GM23338 (cell line): ENCODE results near the gene ME3. TPM values are rescaled to one million over a fixed set of nuclear protein-coding genes. Genes with fewer than 3 reads are reported as not detected.

ENCODE experiments used
- ATAC-seq: fragments of 200-7000 bp; cut with Tn5 transposase; 3 replicates; pipeline ENCODE4 v1.9.1; 2020
- DNase-seq: peaks from one replicate; pipeline ENCODE4 v3.0.0-alpha.2; 2015; ENCODE audit warnings: low spot score
- H2AFZ ChIP-seq: fragments of 200-600 bp; sonication (generic); 2 replicates; pipeline ENCODE4 v1.8.0; 2016; ENCODE audit warnings: antibody characterized with exemption, mild to moderate bottlenecking, moderate library complexity
- H3F3A ChIP-seq: fragments of 200-600 bp; sonication (generic); replicated peaks from 2 replicates; pipeline ENCODE4 v1.8.0; 2017; ENCODE audit warnings: antibody characterized with exemption, mixed run types, low read depth
- H3K27ac ChIP-seq: fragments of 200-600 bp; sonication (generic); 2 replicates; pipeline ENCODE4 v1.6.1; 2016; ENCODE audit warnings: low read depth
- H3K27me3 ChIP-seq: fragments of 200-600 bp; sonication (generic); 2 replicates; pipeline ENCODE4 v1.8.0; 2016; ENCODE audit warnings: mild to moderate bottlenecking, mixed run types, moderate library complexity; ENCODE audit not compliant: insufficient read depth
- H3K36me3 ChIP-seq: fragments of 200-600 bp; sonication (generic); 2 replicates; pipeline ENCODE4 v1.8.0; 2016; ENCODE audit warnings: mild to moderate bottlenecking; ENCODE audit not compliant: insufficient read depth
- H3K4me1 ChIP-seq: fragments of 200-600 bp; sonication (generic); 2 replicates; pipeline ENCODE4 v1.8.0; 2016; ENCODE audit warnings: mild to moderate bottlenecking, moderate library complexity; ENCODE audit not compliant: insufficient read depth
- H3K4me2 ChIP-seq: fragments of 200-600 bp; sonication (generic); 2 replicates; pipeline ENCODE4 v1.7.1; 2017; ENCODE audit warnings: mixed run types
- H3K4me3 ChIP-seq: fragments of 200-600 bp; sonication (generic); 2 replicates; pipeline ENCODE4 v1.6.1; 2016; ENCODE audit warnings: mixed run types
- H3K79me2 ChIP-seq: fragments of 200-600 bp; sonication (generic); replicated peaks from 2 replicates; pipeline ENCODE4 v1.8.0; 2017; ENCODE audit warnings: mild to moderate bottlenecking; ENCODE audit not compliant: insufficient read depth
- H3K9me2 ChIP-seq: fragments of 200-600 bp; sonication (generic); 2 replicates; pipeline ENCODE4 v1.8.0; 2017; ENCODE audit not compliant: insufficient read depth
- H4K20me1 ChIP-seq: fragments of 200-600 bp; sonication (generic); replicated peaks from 2 replicates; pipeline ENCODE4 v1.8.0; 2017; ENCODE audit warnings: mild to moderate bottlenecking; ENCODE audit not compliant: insufficient read depth
- H3K27ac Mint-ChIP-seq: 2 replicates; pipeline ENCODE4 v1.8.0; 2020; ENCODE audit warnings: inconsistent platforms, mild to moderate bottlenecking, moderate library complexity, mixed read lengths
- H3K27me3 Mint-ChIP-seq: 3 replicates; pipeline ENCODE4 v1.8.0; 2022; ENCODE audit warnings: low read depth, mild to moderate bottlenecking, moderate library complexity, mixed read lengths, inconsistent platforms; ENCODE audit not compliant: insufficient read depth, poor library complexity
- H3K36me3 Mint-ChIP-seq: 3 replicates; pipeline ENCODE4 v1.8.0; 2021; ENCODE audit warnings: low read depth, mild to moderate bottlenecking, inconsistent platforms, moderate library complexity, mixed read lengths
- H3K4me1 Mint-ChIP-seq: 3 replicates; pipeline ENCODE4 v1.8.0; 2020; ENCODE audit warnings: mild to moderate bottlenecking, inconsistent platforms, mixed read lengths
- H3K4me3 Mint-ChIP-seq: 3 replicates; pipeline ENCODE4 v1.8.0; 2021; ENCODE audit warnings: moderate library complexity, mild to moderate bottlenecking, inconsistent platforms, mixed read lengths
- H3K9me3 Mint-ChIP-seq: 3 replicates; pipeline ENCODE4 v1.8.0; 2020; ENCODE audit warnings: moderate library complexity, mild to moderate bottlenecking, inconsistent platforms, mixed read lengths
- CREB1 ChIP-seq: fragments of 250-450 bp; sonication (Bioruptor Pico); IDR thresholded peaks from 2 replicates; pipeline ENCODE4 v1.5.0; 2020; ENCODE audit warnings: low read depth, mild to moderate bottlenecking, moderate library complexity
- ETS1 ChIP-seq: IDR thresholded peaks from 2 replicates; pipeline ENCODE4 v1.6.1; 2016; ENCODE audit warnings: antibody characterized with exemption
- EZH2 ChIP-seq: fragments of 200-600 bp; sonication (generic); IDR thresholded peaks from one replicate; pipeline ENCODE4 v1.8.0; 2017; ENCODE audit warnings: antibody characterized with exemption, mild to moderate bottlenecking, low read depth; ENCODE audit not compliant: unreplicated experiment
- JUNB ChIP-seq: IDR thresholded peaks from one replicate; pipeline ENCODE4 v1.6.1; 2016; ENCODE audit warnings: antibody characterized with exemption; ENCODE audit not compliant: unreplicated experiment
- NANOG ChIP-seq: IDR thresholded peaks from 2 replicates; pipeline ENCODE4 v1.6.1; 2016; ENCODE audit warnings: antibody characterized with exemption, borderline replicate concordance
- REST ChIP-seq: IDR thresholded peaks from one replicate; pipeline ENCODE4 v1.6.1; 2018; ENCODE audit warnings: antibody characterized with exemption; ENCODE audit not compliant: unreplicated experiment
- STAT1 ChIP-seq: IDR thresholded peaks from one replicate; pipeline ENCODE4 v1.6.1; 2016; ENCODE audit warnings: antibody characterized with exemption; ENCODE audit not compliant: unreplicated experiment
- ZNF114 ChIP-seq: fragments of 250-450 bp; sonication (Bioruptor Pico); IDR thresholded peaks from 2 replicates; pipeline ENCODE4 v1.5.0; 2020; ENCODE audit warnings: mild to moderate bottlenecking, moderate library complexity
- ZNF331 ChIP-seq: fragments of 250-450 bp; sonication (Bioruptor Pico); IDR thresholded peaks from 2 replicates; pipeline ENCODE4 v1.5.0; 2020; ENCODE audit warnings: low read depth, mild to moderate bottlenecking, moderate library complexity
- ZNF462 ChIP-seq: fragments of 250-450 bp; sonication (Bioruptor Pico); IDR thresholded peaks from 2 replicates; pipeline ENCODE4 v1.5.0; 2020; ENCODE audit warnings: mild to moderate bottlenecking, moderate library complexity
- polyA plus RNA-seq: library from polyadenylated mRNA; unstranded; fragments of >200 nt; fragmentation: Nextera tagmentation; extraction: Ambion mirVana; gene quantifications from 2 replicates; pipeline ENCODE4 v1.2.1, GENCODE V29; 2016
- total RNA-seq: library from RNA; depleted of rRNA; stranded (reverse); fragments of >200 nt; shearing (Covaris generic); gene quantifications from 2 replicates; pipeline ENCODE4 v1.2.3, GENCODE V29; 2014

The ME3 gene
- total and polyA plus RNA-seq, 2 experiments from 2014 or later, result 1.3 to 4.0 TPM

- TF ChIP-seq ZNF462 (CRISPR knock-in tag), result no peak
These were observed 153.1 kb downstream of the ME3 start (continued) for GRCh38 chr11:86519064-86519911.

- H3K27ac Mint-ChIP-seq, result no peak overlapping the region
- no peak overlapping the region for H3K27ac ChIP-seq
- no peak for TF ChIP-seq NANOG
- TF ChIP-seq REST, result no peak
- no peak for TF ChIP-seq STAT1
- TF ChIP-seq ZNF331, result no peak
- no peak for TF ChIP-seq ZNF114 (CRISPR knock-in tag)
- no peak for TF ChIP-seq EZH2
- no peak for TF ChIP-seq JUNB
- TF ChIP-seq CREB1 (CRISPR knock-in tag), result no peak
- no peak for TF ChIP-seq ETS1
These were observed 154.2 kb downstream of the ME3 start for GRCh38 chr11:86518211-86518610.

More at GRCh38 chr11:86518211-86518610, 154.2 kb downstream of the ME3 start:
- Mint-ChIP-seq H3K4me3 (no peak overlapping the region), H3K27me3 (peaks cover 3% of the 10 kb centered on the region), H3K9me3 (no peaks in the 10 kb centered on the region), H3K4me1 (peaks cover 15% of the 10 kb centered on the region), H3K36me3 (no peaks in the 10 kb centered on the region)
- no peaks in the 10 kb centered on the region for H3K27me3 ChIP-seq
- H2AFZ ChIP-seq, result no peak overlapping the region
- no peak for DNase-seq
- H3F3A ChIP-seq, result no peaks in the 10 kb centered on the region
- H4K20me1 ChIP-seq, result no peaks in the 10 kb centered on the region
- no peak overlapping the region for H3K4me3 ChIP-seq
- no peaks in the 10 kb centered on the region for H3K36me3 ChIP-seq
- no peak for ATAC-seq
- no peak overlapping the region for H3K4me2 ChIP-seq
- peaks cover 17% of the 10 kb centered on the region for H3K4me1 ChIP-seq
- no peaks in the 10 kb centered on the region for H3K79me2 ChIP-seq
- H3K9me2 ChIP-seq, result peaks cover 2% of the 10 kb centered on the region
